SK-N-SH (cell line): ENCODE results near the gene MYO1D.

Experiments
- CTCF ChIP-seq: fragments of 200-600 bp; sonication (generic); IDR thresholded peaks from 2 replicates; pipeline ENCODE4 v1.6.1; 2017; ENCODE audit warnings: antibody characterized with exemption, mild to moderate bottlenecking, moderate library complexity
- EP300 ChIP-seq, 2 experiments: IDR thresholded peaks; 2 replicates each; pipeline versions ENCODE4 v1.4.0 to v1.6.1; 2012; ENCODE audit warnings: borderline replicate concordance in 1 of 2, low read depth in 1 of 2, low read length in 1 of 2
- MEF2A ChIP-seq: IDR thresholded peaks from 2 replicates; pipeline ENCODE4 v1.4.0; 2012; ENCODE audit warnings: low read depth, borderline replicate concordance
- MXI1 ChIP-seq: IDR thresholded peaks from 2 replicates; pipeline ENCODE4 v1.6.1; 2012; ENCODE audit warnings: mild to moderate bottlenecking, low read depth, low read length, improper control_type of control experiment
- PBX3 ChIP-seq: IDR thresholded peaks from 2 replicates; pipeline ENCODE4; 2012
- POLR2AphosphoS5 ChIP-seq: IDR thresholded peaks from 2 replicates; pipeline ENCODE4 v1.6.1; 2012; ENCODE audit warnings: low read depth, low read length
- RAD21 ChIP-seq: IDR thresholded peaks from 2 replicates; pipeline ENCODE4 v1.6.1; 2012; ENCODE audit warnings: mild to moderate bottlenecking, low read length
- REST ChIP-seq: IDR thresholded peaks from 2 replicates; pipeline ENCODE4 v1.6.1; 2012; ENCODE audit warnings: mild to moderate bottlenecking, low read depth, low read length, moderate library complexity
- SIN3A ChIP-seq: IDR thresholded peaks from 2 replicates; pipeline ENCODE4 v1.6.1; 2012; ENCODE audit warnings: low read depth, mild to moderate bottlenecking, low read length, moderate library complexity, borderline replicate concordance
- SMC3 ChIP-seq: IDR thresholded peaks from 2 replicates; pipeline ENCODE4 v1.6.1; 2012; ENCODE audit warnings: low read depth, low read length, improper control_type of control experiment
- USF1 ChIP-seq: IDR thresholded peaks from 2 replicates; pipeline ENCODE4 v1.4.0; 2012; ENCODE audit warnings: low read depth, borderline replicate concordance
- ZBTB33 ChIP-seq: IDR thresholded peaks from 2 replicates; pipeline ENCODE4 v1.4.0; 2012; ENCODE audit warnings: low read depth, borderline replicate concordance

GRCh38 chr17:32486111-32486700 is 390.7 kb downstream of the MYO1D start:
- TF ChIP-seq CTCF (no peak), POLR2AphosphoS5 (no peak), MEF2A (no peak), EP300 (IDR thresholded peaks at IDR 0.05; ENCODE audit: borderline replicate concordance in 1 of 2, low read depth in 1 of 2, low read length in 1 of 2) (no peak), PBX3 (0 out of 2 replicates have a peak, but pooled peaks have one; percentile 13), MXI1 (peak; percentile 87), REST (no peak), SIN3A (no peak), RAD21 (no peak), ZBTB33 (no peak), USF1 (peak; percentile 71), SMC3 (no peak)
